ENCODE measurements around the gene TPM1. TPM values are rescaled to one million over a fixed set of nuclear protein-coding genes. Genes with fewer than 3 reads are reported as not detected.

TPM1 gene
- total RNA-seq, 1 experiment from 2014 or later: 1,245 TPM

DNA sequence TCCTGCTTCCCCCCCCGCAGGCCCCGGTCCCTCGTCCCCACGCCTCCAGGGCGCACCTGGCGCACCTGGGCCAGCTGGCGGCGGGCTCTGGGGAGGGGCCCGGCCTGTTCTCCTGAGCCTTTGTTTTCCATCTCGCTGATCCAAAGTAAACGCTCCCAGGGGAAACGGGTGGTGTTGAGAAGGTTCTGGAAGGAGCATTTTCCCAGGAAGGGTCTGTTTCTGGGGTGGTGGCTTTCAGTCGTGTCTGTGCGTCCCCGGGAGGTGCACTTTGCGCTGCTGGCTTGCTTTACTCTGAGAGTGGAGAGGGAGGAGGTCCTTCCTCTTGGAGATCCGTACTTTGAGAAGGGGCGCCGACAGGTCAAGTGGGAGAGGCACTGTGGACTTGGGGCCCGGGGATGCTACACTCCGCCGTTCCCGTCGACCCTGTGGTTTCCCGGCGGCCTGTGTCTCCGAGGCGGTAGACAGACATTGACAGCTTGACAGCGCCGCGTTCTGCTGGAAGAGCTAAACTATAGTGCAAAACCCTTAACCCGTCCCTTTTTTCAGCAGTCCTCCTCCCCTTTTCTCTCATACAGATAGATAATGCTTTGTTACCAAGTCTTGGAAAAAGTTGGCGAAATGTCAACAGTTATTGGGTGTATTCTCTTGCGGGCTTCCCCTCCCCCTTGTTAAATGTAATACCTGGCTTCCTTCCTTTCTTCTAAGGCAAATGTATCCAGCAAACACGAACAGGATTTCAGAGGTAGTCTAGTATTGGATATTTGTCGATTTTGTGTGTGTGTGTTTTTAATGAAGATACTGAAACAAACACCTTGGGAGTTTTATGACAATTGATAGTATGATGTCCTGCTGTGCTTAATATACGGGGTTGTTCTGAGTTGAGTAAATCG lies 6.5 kb downstream of the TPM1 start:
- Histone ChIP-seq H3K36me3 (peaks cover 98% of the 10 kb centered on the region), H3K4me3 (peak overlapping the region; percentile 75), H3K9me3 (replicated peaks) (no peaks in the 10 kb centered on the region), H3K4me1 (replicated peaks) (peaks cover 83% of the 10 kb centered on the region), H3K27me3 (replicated peaks) (no peaks in the 10 kb centered on the region), H3K27ac (peak overlapping the region; percentile 78)
- DNase-seq (ENCODE audit: low read depth in 1 of 2, low spot score in 2 of 2): peak; percentile 68 to 73

DNA sequence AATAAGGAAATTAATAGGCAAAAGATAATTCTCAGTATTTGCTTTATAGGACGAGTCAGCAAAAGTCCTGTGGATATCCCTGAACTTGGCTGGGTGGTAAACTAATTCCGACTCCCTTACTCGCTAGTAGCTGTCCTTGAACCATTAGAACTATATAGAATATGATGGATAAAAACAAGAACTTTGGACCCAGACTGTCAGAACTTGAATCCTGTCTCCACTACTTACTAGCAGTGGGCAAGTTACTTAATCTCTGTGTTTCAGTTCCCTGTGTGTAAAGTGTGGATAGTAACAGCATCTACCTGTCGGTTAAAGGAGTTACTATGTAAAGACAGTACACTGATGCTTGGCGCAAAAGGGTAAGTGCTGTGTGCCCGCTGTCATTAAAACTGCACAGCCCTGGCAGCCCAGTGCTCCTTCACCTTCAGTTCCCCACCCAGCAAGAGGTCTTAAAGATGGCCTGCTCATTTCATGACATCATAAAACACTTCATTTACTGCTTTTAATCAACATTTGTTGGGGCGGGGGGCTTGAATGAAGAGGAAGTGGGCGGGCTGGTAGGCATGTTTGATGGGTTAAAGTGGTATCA lies 7.3 kb downstream of the TPM1 start:
- Histone ChIP-seq H3K27me3 (replicated peaks) (no peaks in the 10 kb centered on the region), H3K4me1 (replicated peaks) (peaks cover 91% of the 10 kb centered on the region), H3K9me3 (replicated peaks) (no peaks in the 10 kb centered on the region), H3K27ac (peak overlapping the region; percentile 78), H3K4me3 (peak overlapping the region; percentile 75), H3K36me3 (peaks cover 98% of the 10 kb centered on the region)
- peak in 1 of 2 experiments; percentile 50 for DNase-seq (ENCODE audit: low read depth in 1 of 2, low spot score in 2 of 2)

DNA sequence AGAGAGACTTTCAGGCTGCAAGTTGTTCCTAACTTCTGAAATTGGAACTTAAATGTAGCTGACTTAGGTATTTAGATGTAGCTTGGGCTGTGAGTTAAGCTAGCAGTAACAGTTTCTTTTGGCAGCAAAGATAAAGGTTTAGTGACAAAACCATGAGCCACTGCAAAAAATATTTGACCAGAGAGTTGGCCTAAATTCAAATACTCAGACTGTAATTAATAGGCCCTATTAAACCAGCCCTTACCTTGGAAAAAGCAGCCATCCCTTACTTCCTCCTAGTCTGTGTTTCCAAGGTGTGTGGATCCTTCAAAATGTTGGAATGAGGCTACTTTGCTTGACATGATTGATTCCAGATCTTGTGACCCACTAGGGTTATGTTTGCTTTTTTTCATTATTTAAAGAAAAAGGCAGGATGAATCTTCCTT lies 8.2 kb downstream of the TPM1 start:
- H3K27ac ChIP-seq: peak overlapping the region; percentile 78
- H3K36me3 ChIP-seq: peaks cover 98% of the 10 kb centered on the region
- peaks cover 98% of the 10 kb centered on the region for H3K4me1 ChIP-seq (replicated peaks)

DNA sequence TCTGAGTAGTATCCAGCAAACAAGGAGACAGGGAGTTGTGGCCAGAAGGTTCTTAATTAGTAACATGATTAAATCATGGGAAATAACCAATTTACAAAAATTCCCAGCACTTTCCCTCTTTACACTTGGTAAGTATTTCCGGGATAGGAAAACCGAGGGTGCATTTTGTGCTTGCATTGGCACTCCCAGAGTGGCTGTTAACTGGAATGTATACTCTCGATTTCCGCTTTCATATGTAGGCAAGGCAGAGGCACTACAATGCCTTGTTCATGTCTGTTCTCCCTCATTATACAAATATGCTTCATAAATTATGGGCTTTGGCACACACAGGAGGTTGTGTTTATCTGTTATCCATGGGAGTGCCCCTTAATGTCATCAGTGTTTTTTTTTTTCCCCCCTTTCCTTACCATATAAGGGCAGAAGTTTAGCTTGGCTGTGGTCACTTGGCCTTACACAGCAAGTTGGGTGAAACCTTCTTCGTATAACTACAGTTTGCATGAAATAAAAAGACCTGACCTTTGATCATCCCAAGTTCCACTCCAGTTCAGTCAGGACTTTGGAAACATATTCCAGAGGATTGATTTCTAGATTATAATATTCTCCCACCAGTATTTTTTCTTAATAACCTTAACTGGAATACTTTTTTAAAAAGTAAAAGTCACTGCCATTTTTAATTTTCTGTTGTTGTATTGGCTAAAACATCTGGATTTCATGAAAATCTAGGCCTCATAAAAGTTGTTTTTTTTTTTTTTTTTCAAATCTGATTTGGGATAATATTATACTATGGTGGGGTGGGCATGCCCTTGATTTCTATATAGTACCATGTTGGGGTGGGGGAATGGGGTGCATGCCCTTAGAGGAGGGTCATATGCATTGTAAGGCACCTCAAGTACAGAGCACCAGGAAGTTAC lies 8.9 kb downstream of the TPM1 start:
- Histone ChIP-seq H3K27me3 (replicated peaks) (no peaks in the 10 kb centered on the region), H3K27ac (peak overlapping the region; percentile 78), H3K36me3 (peaks cover 98% of the 10 kb centered on the region), H3K4me1 (replicated peaks) (peaks cover 96% of the 10 kb centered on the region), H3K4me3 (no peak overlapping the region), H3K9me3 (replicated peaks) (no peaks in the 10 kb centered on the region)
- peak; percentile 59 to 90 for DNase-seq (ENCODE audit: low read depth in 1 of 2, low spot score in 2 of 2)

More for the DNA sequence above, 8.2 kb downstream of the TPM1 start:
- H3K27me3 ChIP-seq (replicated peaks): no peaks in the 10 kb centered on the region
- H3K4me3 ChIP-seq: no peak overlapping the region
- peak in 1 of 2 experiments; percentile 61 for DNase-seq (ENCODE audit: low read depth in 1 of 2, low spot score in 2 of 2)
- H3K9me3 ChIP-seq (replicated peaks): no peaks in the 10 kb centered on the region

DNA sequence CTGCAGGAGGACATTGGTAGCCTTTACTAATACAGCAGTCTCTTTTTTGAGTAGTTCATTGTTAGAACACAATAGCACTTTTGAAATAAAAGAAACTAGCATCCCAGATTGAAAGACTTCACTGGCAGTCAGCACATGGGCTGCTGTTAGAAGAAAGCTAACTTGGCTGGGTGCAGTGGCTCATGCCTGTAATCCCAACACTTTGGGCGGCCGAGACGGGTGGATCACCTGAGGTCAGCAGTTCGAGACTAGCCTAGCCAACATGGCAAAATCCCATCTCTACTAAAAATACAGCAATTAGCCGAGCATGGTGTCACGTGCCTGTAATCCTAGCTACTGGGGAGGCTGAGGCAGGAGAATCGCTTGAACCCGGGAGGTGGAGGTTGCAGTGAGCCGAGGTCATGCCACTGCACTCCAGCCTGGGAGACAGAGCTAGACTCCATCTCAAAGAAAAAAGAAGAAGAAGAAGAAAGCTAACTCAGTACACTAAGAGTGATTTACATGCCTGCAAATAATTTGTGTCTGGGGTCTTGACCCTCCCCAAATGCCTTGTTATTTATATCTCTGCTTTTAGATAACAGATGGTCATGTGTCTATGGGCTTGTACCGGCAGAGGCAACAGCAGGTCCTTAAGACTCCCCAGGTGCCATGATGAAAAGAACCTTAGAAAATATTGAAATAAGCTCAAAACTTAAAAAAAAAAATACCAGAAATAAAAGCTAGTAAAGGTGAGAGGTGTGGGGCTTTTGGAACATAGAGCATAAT lies 9.7 kb downstream of the TPM1 start:
- peak overlapping the region; percentile 78 for H3K27ac ChIP-seq
- no peaks in the 10 kb centered on the region for H3K27me3 ChIP-seq (replicated peaks)
- peak in 1 of 2 experiments; percentile 20 for DNase-seq (ENCODE audit: low read depth in 1 of 2, low spot score in 2 of 2)
- H3K4me3 ChIP-seq: no peak overlapping the region
- H3K9me3 ChIP-seq (replicated peaks): no peaks in the 10 kb centered on the region
- peaks cover 88% of the 10 kb centered on the region for H3K4me1 ChIP-seq (replicated peaks)
- H3K36me3 ChIP-seq: peaks cover 98% of the 10 kb centered on the region

DNA sequence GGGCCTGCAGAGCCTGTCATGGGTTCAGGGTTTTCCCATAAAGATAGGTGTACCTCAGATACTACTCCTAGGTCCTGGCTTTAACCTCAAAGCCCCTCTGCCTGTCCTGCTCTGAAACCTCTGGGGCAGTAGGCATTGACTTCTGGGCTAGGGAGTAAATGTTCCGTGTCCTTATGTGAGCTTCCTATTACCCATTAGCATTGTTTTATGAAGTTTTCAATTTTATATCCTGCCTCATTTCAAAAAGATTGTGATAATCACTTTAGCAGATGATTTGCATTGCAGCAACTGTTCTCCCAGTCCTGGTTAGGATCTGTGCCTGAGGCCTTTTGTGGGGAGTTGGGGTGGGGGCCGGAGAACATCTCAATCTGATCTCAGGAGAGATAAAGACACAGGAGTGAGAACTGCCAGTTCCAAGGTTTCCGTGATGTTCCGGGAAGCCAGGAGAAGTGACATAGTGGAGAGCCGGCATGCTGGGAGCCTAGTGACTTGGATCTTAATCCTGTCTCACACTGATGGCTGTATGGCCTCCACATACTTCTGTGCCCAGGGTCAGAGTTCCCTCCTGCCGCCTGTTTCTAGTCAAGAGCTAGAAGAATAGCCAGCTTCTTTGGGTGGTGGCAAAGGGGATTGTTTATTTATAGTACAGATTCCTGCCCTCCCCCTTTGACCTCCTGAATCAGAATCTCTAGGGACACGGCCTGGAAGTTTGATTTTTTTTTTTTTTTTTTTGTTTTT lies 10.6 kb downstream of the TPM1 start:
- Histone ChIP-seq H3K27me3 (replicated peaks) (no peaks in the 10 kb centered on the region), H3K27ac (peak overlapping the region; percentile 51), H3K9me3 (replicated peaks) (no peaks in the 10 kb centered on the region), H3K4me3 (no peak overlapping the region), H3K4me1 (replicated peaks) (peaks cover 79% of the 10 kb centered on the region), H3K36me3 (peaks cover 98% of the 10 kb centered on the region)
- peak; percentile 84 to 90 for DNase-seq (ENCODE audit: low read depth in 1 of 2, low spot score in 2 of 2)

DNA sequence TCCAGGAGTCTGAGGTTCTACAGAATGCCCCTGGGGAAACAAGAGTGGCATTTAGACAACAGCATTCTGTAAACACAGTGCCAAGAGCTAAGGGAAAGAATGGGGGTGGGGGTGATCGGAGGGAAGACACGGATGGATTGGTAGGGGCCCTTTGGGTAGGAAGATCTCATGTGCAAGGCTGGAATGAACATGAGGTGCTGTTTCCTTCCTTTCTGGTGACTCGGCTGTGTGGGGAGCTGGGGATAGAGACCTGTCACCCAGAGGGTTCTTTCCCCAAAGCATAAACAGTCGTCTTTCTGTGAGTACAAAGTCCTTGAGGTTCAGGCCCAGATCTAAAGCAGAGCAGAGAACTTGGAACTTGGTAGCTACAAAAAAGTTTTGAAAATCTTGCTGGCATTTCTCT lies 11.7 kb downstream of the TPM1 start:
- Histone ChIP-seq H3K27ac (peak overlapping the region; percentile 51), H3K27me3 (replicated peaks) (no peaks in the 10 kb centered on the region), H3K4me3 (no peak overlapping the region), H3K36me3 (peaks cover 98% of the 10 kb centered on the region), H3K4me1 (replicated peaks) (peaks cover 67% of the 10 kb centered on the region), H3K9me3 (replicated peaks) (no peaks in the 10 kb centered on the region)
- DNase-seq (ENCODE audit: low read depth in 1 of 2, low spot score in 2 of 2): no peak

DNA sequence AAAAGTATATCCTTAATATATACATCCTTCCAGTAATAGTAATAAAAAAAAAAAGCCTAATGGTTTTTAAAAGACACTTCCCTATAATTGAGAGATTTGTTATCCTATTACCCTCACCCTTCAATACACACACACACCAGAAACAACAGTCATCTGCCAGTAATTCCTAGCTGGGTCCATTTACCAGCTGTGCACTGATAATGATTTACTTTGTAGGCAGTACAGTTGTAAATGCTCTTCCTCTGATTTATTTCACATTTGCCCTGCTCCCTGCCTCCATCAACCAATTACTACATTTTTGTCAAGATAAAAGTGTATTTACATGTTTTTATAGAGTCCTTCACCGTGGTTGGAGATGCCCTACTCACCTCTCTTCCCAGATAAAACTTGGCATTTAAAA lies 12.4 kb downstream of the TPM1 start:
- peak in 1 of 2 experiments; percentile 15 for DNase-seq (ENCODE audit: low read depth in 1 of 2, low spot score in 2 of 2)
- peaks cover 64% of the 10 kb centered on the region for H3K4me1 ChIP-seq (replicated peaks)
- H3K9me3 ChIP-seq (replicated peaks): no peaks in the 10 kb centered on the region
- peaks cover 98% of the 10 kb centered on the region for H3K36me3 ChIP-seq
- H3K27ac ChIP-seq: 0 out of 2 replicates have a peak overlapping the region, but pooled peaks have one; percentile 10
- H3K4me3 ChIP-seq: no peak overlapping the region
- H3K27me3 ChIP-seq (replicated peaks): no peaks in the 10 kb centered on the region

- H3K27ac ChIP-seq: no peak overlapping the region
- H3K4me1 ChIP-seq (replicated peaks): peaks cover 58% of the 10 kb centered on the region
- peaks cover 98% of the 10 kb centered on the region for H3K36me3 ChIP-seq
- H3K27me3 ChIP-seq (replicated peaks): no peaks in the 10 kb centered on the region
- no peaks in the 10 kb centered on the region for H3K9me3 ChIP-seq (replicated peaks)
- peak in 1 of 2 experiments; percentile 16 for DNase-seq (ENCODE audit: low read depth in 1 of 2, low spot score in 2 of 2)
- H3K4me3 ChIP-seq: no peak overlapping the region
Measured at GRCh38 chr15:63056829-63057228, 14.3 kb downstream of the TPM1 start.

DNA sequence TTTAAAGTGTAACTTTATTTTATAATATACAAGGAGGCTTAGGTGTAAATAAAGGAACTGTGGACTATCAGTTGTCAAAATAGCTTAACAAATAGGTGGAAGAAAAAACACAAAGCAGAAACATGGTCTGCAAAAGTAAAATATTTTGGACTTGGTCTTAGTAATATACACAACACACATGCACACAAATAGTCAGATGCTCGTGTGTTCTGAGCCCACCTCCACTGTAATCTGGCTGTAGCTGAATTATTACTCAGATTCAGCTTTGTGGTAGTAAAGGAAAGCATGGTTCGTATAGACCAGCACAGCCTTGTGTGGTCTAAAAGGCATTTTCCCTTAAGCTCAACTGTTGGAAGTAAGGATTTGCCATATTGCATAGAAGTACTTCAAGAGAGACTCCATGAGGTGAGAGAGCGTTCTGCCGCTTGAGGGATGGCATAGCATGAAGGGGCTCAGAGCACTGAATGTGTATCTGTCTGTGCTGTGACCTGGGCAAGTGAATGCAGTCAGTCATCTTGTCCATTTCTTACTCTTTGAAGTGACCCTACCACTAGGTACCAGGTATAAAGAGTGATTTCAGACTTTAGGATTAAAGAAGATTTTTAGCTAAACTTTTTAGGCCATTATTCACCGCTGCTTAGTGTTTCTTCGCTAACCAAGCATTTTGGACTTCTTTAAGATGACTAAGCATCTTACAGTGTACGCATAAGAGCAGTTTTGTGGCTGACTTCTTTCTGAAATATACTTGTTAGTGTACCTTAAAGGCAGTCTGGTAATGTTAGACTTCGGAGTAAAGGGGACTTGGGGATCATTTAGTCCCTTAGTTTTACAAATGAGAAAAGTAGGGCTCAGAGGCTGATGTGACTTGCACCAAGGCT lies 15.2 kb downstream of the TPM1 start:
- no peak overlapping the region for H3K4me3 ChIP-seq
- H3K36me3 ChIP-seq: peaks cover 98% of the 10 kb centered on the region
- peak in 1 of 2 experiments; percentile 24 for DNase-seq (ENCODE audit: low read depth in 1 of 2, low spot score in 2 of 2)
- no peaks in the 10 kb centered on the region for H3K27me3 ChIP-seq (replicated peaks)
- H3K27ac ChIP-seq: no peak overlapping the region; the same call in 1 of the 2 replicates
- peaks cover 58% of the 10 kb centered on the region for H3K4me1 ChIP-seq (replicated peaks)
- no peaks in the 10 kb centered on the region for H3K9me3 ChIP-seq (replicated peaks)

DNA sequence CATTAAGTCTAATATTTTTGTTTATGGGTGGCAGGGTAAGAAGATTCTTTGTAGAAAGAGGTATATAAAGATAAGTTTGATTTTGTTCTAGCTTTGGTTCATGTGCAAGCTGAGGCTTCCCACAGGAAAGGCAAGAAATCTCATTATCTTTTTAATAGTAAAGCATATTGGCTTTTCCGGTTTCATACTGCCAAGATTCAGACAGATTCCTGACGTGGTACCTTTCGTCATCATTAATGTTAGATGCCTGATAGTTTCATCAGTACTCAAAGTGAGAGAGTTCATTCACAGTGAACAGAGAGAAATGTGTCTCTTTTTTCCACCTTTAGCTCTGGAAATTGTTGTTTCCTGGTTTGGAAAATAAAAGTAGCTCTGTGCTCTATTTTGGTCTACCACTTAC lies 16.5 kb downstream of the TPM1 start:
- DNase-seq (ENCODE audit: low read depth in 1 of 2, low spot score in 2 of 2): no peak
- H3K27ac ChIP-seq: no peak overlapping the region
- H3K9me3 ChIP-seq (replicated peaks): no peaks in the 10 kb centered on the region
- no peak overlapping the region for H3K4me3 ChIP-seq
- H3K4me1 ChIP-seq (replicated peaks): peaks cover 58% of the 10 kb centered on the region
- H3K27me3 ChIP-seq (replicated peaks): no peaks in the 10 kb centered on the region
- H3K36me3 ChIP-seq: peaks cover 100% of the 10 kb centered on the region
